ENCODE data around the gene POLR3A. TPM values are rescaled to one million over a fixed set of nuclear protein-coding genes. Genes with fewer than 3 reads are reported as not detected.
A peak's percentile ranks its signal among the peaks of the same experiment; 100 is the strongest.

The POLR3A gene
- total RNA-seq, 1 experiment from 2014 or later, result 38.0 TPM

DNA sequence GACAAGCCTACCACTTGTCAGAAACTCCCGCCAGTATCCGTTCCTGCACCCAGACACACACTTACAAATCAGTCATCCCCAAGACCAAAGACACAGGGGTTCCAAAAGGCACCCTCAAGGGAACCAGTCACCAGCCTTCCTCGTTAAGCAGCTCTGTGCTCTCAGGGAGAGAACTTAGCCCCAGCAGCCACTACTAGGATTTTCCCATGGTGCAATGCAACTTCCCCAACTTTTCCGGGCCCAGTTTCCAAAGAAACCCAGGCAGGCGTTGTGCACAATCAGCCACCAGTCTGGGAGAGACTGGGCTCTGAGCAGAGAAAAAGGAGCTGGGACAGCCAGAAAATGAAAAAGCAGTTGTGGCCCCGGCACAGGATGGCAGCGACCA, 103.9 kb downstream of the POLR3A start:
- H3K9ac ChIP-seq (ENCODE audit: extremely low read depth, insufficient read length, low read length), result peak overlapping the region; percentile 20
- H3K36me3 Mint-ChIP-seq (ENCODE audit: insufficient read depth in 1 of 3, low read depth in 3 of 3), result peaks cover 0 to 10% (median 7%) of the 10 kb centered on the region in 3 experiments; a peak in 6 of 7 replicates
- H3K4ac ChIP-seq (ENCODE audit: low read depth, low read length), result no peak overlapping the region
- peak overlapping the region; percentile 76 to 79 for H3K4me3 Mint-ChIP-seq
- H3K56ac ChIP-seq (ENCODE audit: insufficient read length, low read depth, low read length), result no peak overlapping the region
- H3K27ac Mint-ChIP-seq, result no peak overlapping the region; a peak in 1 of 7 replicates
- H3K14ac ChIP-seq (ENCODE audit: insufficient read depth, low read length), result 0 out of 2 replicates have a peak overlapping the region, but pooled peaks have one; percentile 96
- no peak overlapping the region for H3K18ac ChIP-seq (ENCODE audit: insufficient read length, low read depth, low read length)
- no peaks in the 10 kb centered on the region for H3K79me1 ChIP-seq (ENCODE audit: insufficient read depth, low read depth, low read length, poor library complexity, severe bottlenecking)
- H3K23ac ChIP-seq (ENCODE audit: insufficient read length, low read depth, low read length), result no peak overlapping the region
- TF ChIP-seq, protein P1, sequence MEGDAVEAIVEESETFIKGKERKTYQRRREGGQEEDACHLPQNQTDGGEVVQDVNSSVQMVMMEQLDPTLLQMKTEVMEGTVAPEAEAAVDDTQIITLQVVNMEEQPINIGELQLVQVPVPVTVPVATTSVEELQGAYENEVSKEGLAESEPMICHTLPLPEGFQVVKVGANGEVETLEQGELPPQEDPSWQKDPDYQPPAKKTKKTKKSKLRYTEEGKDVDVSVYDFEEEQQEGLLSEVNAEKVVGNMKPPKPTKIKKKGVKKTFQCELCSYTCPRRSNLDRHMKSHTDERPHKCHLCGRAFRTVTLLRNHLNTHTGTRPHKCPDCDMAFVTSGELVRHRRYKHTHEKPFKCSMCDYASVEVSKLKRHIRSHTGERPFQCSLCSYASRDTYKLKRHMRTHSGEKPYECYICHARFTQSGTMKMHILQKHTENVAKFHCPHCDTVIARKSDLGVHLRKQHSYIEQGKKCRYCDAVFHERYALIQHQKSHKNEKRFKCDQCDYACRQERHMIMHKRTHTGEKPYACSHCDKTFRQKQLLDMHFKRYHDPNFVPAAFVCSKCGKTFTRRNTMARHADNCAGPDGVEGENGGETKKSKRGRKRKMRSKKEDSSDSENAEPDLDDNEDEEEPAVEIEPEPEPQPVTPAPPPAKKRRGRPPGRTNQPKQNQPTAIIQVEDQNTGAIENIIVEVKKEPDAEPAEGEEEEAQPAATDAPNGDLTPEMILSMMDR (conservative IDR thresholded peaks at IDR 0.05), result no peak
- H2AFZ ChIP-seq (ENCODE audit: low read length), result no peak overlapping the region
- no peak overlapping the region for H4K8ac ChIP-seq (replicated peaks; ENCODE audit: insufficient read length, low read depth, low read length)
- no peak overlapping the region for H3K27ac ChIP-seq (ENCODE audit: insufficient read length, low read depth, low read length)
- peaks cover 43 to 54% of the 10 kb centered on the region in 2 experiments for H3K4me1 Mint-ChIP-seq
- no peak overlapping the region for H4K5ac ChIP-seq (ENCODE audit: insufficient read length, low read depth, low read length)
- no peak overlapping the region for H2BK120ac ChIP-seq (ENCODE audit: low read depth, low read length, poor library complexity, severe bottlenecking)
- no peak overlapping the region for H2AK5ac ChIP-seq (ENCODE audit: insufficient read length, low read length)
- peaks cover 2% of the 10 kb centered on the region; the same call in 1 of the 2 replicates for H3K4me1 ChIP-seq (ENCODE audit: insufficient read depth, low read length)
- H2BK15ac ChIP-seq (ENCODE audit: low read depth, low read length), result no peak overlapping the region
- peaks cover 9% of the 10 kb centered on the region for H3K23me2 ChIP-seq (ENCODE audit: insufficient read length, low read depth, low read length, poor library complexity, severe bottlenecking)
- no peak overlapping the region for H4K91ac ChIP-seq (ENCODE audit: insufficient read length, low read depth, low read length)
- WGBS (ENCODE audit: extremely low coverage, insufficient read length, low lambda C conversion rate), result no CpG with 5 or more reads among the region's 7 CpGs
- H2BK20ac ChIP-seq (ENCODE audit: low read depth, low read length, poor library complexity, severe bottlenecking), result no peak overlapping the region
- H3K9me3 Mint-ChIP-seq, result peaks cover 0 to 5% of the 10 kb centered on the region in 2 experiments; a peak in 1 of 5 replicates
- H3K9me3 ChIP-seq (ENCODE audit: control insufficient read depth, low read depth, low read length), result no peaks in the 10 kb centered on the region
- peaks cover 12% of the 10 kb centered on the region for H3K27me3 Mint-ChIP-seq (ENCODE audit: low read depth)
- no peak overlapping the region for H2BK5ac ChIP-seq (ENCODE audit: insufficient read length, low read length)
- H2BK12ac ChIP-seq (ENCODE audit: insufficient read length, low read depth, low read length), result no peak overlapping the region
- H4K20me1 ChIP-seq (ENCODE audit: control insufficient read depth, insufficient read depth, insufficient read length), result no peaks in the 10 kb centered on the region
- H3K4me2 ChIP-seq (ENCODE audit: insufficient read depth, insufficient read length, low read length), result peak overlapping the region; percentile 22
- H3K27me3 ChIP-seq (ENCODE audit: insufficient read depth, low read length), result no peaks in the 10 kb centered on the region
- DNase-seq, result no peak
- no peak overlapping the region for H3T11ph ChIP-seq (ENCODE audit: low read length)
- H3K79me2 ChIP-seq (ENCODE audit: insufficient read depth, low read length), result peaks cover 39% of the 10 kb centered on the region; the same call in 1 of the 2 replicates
